ENCODE results near the gene C11orf97.

Gene C11orf97

DNA sequence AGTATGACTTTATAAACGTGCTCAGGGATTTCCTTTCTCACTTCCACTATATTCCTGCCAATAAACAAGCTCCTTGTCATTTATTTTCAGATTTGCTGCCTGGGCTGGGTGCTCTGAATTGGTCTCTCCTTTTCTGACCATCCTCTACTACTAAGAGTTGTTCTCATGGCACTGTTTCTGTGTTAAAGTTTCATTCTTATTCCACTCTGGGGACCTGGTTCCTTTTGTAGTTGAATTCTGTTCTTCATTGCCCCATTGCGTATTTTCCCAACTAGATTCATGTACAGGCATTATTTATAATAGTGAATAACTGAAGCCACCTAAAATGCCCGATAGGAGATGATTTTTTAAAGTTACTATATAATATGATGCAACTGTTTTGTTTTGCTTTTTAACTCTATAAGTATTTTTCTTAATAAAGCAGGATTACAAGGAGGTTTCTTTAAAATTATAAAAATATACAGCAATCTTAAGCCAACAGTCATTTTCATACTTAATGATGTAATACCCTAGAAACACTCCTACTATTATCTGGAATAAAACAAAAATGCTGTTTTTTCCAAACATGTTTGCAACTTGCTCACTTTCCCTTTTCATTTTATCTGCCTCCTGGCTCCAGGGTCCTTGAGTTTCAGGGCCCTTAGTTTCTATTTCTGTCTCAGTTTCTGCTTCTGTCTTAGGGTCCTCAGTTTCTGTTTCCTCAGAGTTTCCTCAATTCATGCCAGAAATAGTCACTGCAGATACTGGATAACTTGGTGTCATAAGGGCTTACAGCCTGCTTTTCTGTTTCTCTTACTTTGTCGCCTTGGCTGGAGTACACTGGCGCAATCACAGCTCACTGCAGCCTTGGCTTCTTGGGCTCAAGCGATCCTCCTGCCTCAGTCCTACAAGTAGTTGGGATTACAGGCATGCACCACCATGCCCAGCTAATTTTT, 21.7 kb downstream of the C11orf97 start:
- Histone ChIP-seq H3K4me2 (no peak overlapping the region), H3K4me1 (ENCODE audit: low read depth, poor library complexity, severe bottlenecking) (no peaks in the 10 kb centered on the region), H2AFZ (ENCODE audit: low read depth) (no peak overlapping the region), H3K36me3 (ENCODE audit: insufficient read depth) (no peaks in the 10 kb centered on the region), H3K27me3 (ENCODE audit: insufficient read depth, low read depth) (no peaks in the 10 kb centered on the region), H3K27ac (no peak overlapping the region), H3K4me3 (IDR thresholded peaks at IDR 0.05; ENCODE audit: insufficient read depth, low read depth, low read length) (no peak overlapping the region), H3K79me2 (ENCODE audit: insufficient read depth, low read depth) (no peaks in the 10 kb centered on the region), H3K9ac (no peak overlapping the region), H4K20me1 (ENCODE audit: insufficient read depth) (no peaks in the 10 kb centered on the region)
- TF ChIP-seq, protein P1, sequence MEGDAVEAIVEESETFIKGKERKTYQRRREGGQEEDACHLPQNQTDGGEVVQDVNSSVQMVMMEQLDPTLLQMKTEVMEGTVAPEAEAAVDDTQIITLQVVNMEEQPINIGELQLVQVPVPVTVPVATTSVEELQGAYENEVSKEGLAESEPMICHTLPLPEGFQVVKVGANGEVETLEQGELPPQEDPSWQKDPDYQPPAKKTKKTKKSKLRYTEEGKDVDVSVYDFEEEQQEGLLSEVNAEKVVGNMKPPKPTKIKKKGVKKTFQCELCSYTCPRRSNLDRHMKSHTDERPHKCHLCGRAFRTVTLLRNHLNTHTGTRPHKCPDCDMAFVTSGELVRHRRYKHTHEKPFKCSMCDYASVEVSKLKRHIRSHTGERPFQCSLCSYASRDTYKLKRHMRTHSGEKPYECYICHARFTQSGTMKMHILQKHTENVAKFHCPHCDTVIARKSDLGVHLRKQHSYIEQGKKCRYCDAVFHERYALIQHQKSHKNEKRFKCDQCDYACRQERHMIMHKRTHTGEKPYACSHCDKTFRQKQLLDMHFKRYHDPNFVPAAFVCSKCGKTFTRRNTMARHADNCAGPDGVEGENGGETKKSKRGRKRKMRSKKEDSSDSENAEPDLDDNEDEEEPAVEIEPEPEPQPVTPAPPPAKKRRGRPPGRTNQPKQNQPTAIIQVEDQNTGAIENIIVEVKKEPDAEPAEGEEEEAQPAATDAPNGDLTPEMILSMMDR (conservative IDR thresholded peaks at IDR 0.05; ENCODE audit: low read depth, low read length), result no peak

DNA sequence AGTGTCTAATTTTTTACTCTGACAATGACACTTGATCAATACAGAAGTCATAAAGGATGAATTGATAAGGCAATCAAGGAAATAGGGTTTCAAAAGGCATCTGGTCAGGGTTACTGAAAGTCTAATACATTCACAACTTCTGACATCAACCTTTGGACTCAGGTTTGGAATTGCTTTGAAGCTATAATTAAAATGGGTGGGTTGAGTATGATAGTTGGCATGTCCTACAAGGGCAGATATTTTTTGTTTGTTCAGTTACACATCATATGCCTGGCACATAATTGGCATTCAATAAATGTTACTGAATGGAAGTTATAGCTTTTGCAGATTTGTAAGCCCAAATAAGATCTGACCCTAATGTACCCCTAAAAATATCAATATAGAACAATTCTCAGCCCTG, 24.1 kb downstream of the C11orf97 start:
- no peak overlapping the region for H3K27ac ChIP-seq
- H3K27me3 ChIP-seq (ENCODE audit: insufficient read depth, low read depth), result no peaks in the 10 kb centered on the region
- no peaks in the 10 kb centered on the region for H3K36me3 ChIP-seq (ENCODE audit: insufficient read depth)
- no peaks in the 10 kb centered on the region for H4K20me1 ChIP-seq (ENCODE audit: insufficient read depth)
- TF ChIP-seq, protein P1 (conservative IDR thresholded peaks at IDR 0.05; ENCODE audit: low read depth, low read length), result no peak
- H3K4me2 ChIP-seq, result no peak overlapping the region
- H2AFZ ChIP-seq (ENCODE audit: low read depth), result no peak overlapping the region
- no peak overlapping the region for H3K9ac ChIP-seq
- H3K4me3 ChIP-seq (IDR thresholded peaks at IDR 0.05; ENCODE audit: insufficient read depth, low read depth, low read length), result no peak overlapping the region
- H3K4me1 ChIP-seq (ENCODE audit: low read depth, poor library complexity, severe bottlenecking), result no peaks in the 10 kb centered on the region
- no peaks in the 10 kb centered on the region for H3K79me2 ChIP-seq (ENCODE audit: insufficient read depth, low read depth)

DNA sequence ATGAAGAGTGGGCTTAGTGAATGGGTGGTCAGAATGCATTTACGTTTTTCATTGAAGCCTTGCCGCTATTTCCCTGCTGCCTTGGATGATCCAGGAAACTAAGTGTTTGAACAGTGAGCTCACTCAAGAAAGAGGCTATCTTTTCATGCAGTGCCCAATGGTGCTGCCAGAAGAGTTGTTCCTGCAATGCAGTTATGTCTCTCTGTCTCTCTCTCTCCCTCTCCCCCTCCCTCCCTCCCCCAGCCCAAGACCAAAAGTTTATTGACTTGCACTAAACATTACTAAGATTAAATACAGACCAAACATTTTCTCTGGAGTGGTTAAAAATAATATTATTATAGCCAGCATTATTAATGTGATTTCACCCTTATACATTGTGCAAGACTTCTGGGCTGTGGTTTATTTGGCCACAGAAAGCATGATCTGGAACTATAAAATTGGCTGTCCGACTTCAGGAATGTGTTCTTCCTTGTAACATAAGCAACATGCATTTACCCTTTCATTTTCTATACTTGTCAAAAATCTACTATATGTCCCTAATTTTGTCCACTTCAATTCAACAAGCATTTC, 24.9 kb downstream of the C11orf97 start:
- TF ChIP-seq, protein P1 (conservative IDR thresholded peaks at IDR 0.05; ENCODE audit: low read depth, low read length), result no peak
- H3K27ac ChIP-seq, result no peak overlapping the region
- H3K4me2 ChIP-seq, result no peak overlapping the region

DNA sequence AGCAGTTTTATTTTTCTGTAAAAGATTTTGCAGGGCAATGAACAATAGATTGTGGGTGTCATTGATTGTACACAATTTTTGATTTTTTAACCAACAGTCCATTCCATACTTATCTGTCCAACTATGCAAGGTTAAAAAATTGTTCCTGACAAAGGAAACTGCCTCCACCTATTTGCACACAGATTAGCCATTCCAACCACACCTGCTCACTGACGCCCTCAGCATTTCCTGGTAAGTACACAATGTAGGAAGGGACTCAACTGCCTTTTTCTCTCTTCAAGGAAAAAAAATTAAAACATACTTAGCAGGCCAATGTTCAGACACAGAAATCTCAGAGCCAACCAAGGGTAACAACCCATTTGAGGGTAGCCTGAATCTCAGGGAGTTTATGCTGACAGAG, 27.2 kb downstream of the C11orf97 start:
- H3K36me3 ChIP-seq (ENCODE audit: insufficient read depth), result no peaks in the 10 kb centered on the region
- H3K79me2 ChIP-seq (ENCODE audit: insufficient read depth, low read depth), result no peaks in the 10 kb centered on the region
- no peak overlapping the region for H2AFZ ChIP-seq (ENCODE audit: low read depth)
- no peak overlapping the region for H3K9ac ChIP-seq
- H3K4me1 ChIP-seq (ENCODE audit: low read depth, poor library complexity, severe bottlenecking), result peaks cover 7% of the 10 kb centered on the region
- H3K4me3 ChIP-seq (IDR thresholded peaks at IDR 0.05; ENCODE audit: insufficient read depth, low read depth, low read length), result no peak overlapping the region
- no peak overlapping the region for H3K27ac ChIP-seq
- H3K27me3 ChIP-seq (ENCODE audit: insufficient read depth, low read depth), result no peaks in the 10 kb centered on the region
- TF ChIP-seq, protein P1 (conservative IDR thresholded peaks at IDR 0.05; ENCODE audit: low read depth, low read length), result no peak
- no peak overlapping the region for H3K4me2 ChIP-seq
- no peaks in the 10 kb centered on the region for H4K20me1 ChIP-seq (ENCODE audit: insufficient read depth)

More for the DNA sequence above, 24.9 kb downstream of the C11orf97 start:
- Histone ChIP-seq H3K36me3 (ENCODE audit: insufficient read depth) (no peaks in the 10 kb centered on the region), H3K27me3 (ENCODE audit: insufficient read depth, low read depth) (no peaks in the 10 kb centered on the region), H3K9ac (no peak overlapping the region), H2AFZ (ENCODE audit: low read depth) (no peak overlapping the region), H3K4me3 (IDR thresholded peaks at IDR 0.05; ENCODE audit: insufficient read depth, low read depth, low read length) (no peak overlapping the region), H4K20me1 (ENCODE audit: insufficient read depth) (no peaks in the 10 kb centered on the region), H3K79me2 (ENCODE audit: insufficient read depth, low read depth) (no peaks in the 10 kb centered on the region), H3K4me1 (ENCODE audit: low read depth, poor library complexity, severe bottlenecking) (no peaks in the 10 kb centered on the region)
